SK-N-SH (cell line): Measurements from ENCODE around the gene PPP3CA.

Source experiments
- CTCF ChIP-seq: fragments of 200-600 bp; sonication (generic); IDR thresholded peaks from 2 replicates; pipeline ENCODE4 v1.6.1; 2017; ENCODE audit warnings: antibody characterized with exemption, mild to moderate bottlenecking, moderate library complexity
- EP300 ChIP-seq, 2 experiments: IDR thresholded peaks; 2 replicates each; pipeline versions ENCODE4 v1.4.0 to v1.6.1; 2012; ENCODE audit warnings: borderline replicate concordance in 1 of 2, low read depth in 1 of 2, low read length in 1 of 2
- EZH2phosphoT487 ChIP-seq: fragments of 200-600 bp; sonication (generic); IDR thresholded peaks from 2 replicates; pipeline ENCODE4 v1.6.1; 2017; ENCODE audit warnings: low read depth, mixed run types, mild to moderate bottlenecking, antibody characterized with exemption, moderate library complexity, borderline replicate concordance
- NFIC ChIP-seq: IDR thresholded peaks from 2 replicates; pipeline ENCODE4 v1.4.0; 2012; ENCODE audit warnings: borderline replicate concordance
- POLR2AphosphoS5 ChIP-seq: IDR thresholded peaks from 2 replicates; pipeline ENCODE4 v1.6.1; 2012; ENCODE audit warnings: low read depth, low read length
- RAD21 ChIP-seq: IDR thresholded peaks from 2 replicates; pipeline ENCODE4 v1.6.1; 2012; ENCODE audit warnings: mild to moderate bottlenecking, low read length
- RFX5 ChIP-seq: IDR thresholded peaks from 2 replicates; pipeline ENCODE4 v1.6.1; 2012; ENCODE audit warnings: mild to moderate bottlenecking, improper control_type of control experiment, low read length
- SIN3A ChIP-seq: IDR thresholded peaks from 2 replicates; pipeline ENCODE4 v1.6.1; 2012; ENCODE audit warnings: low read depth, mild to moderate bottlenecking, low read length, moderate library complexity, borderline replicate concordance
- SMC3 ChIP-seq: IDR thresholded peaks from 2 replicates; pipeline ENCODE4 v1.6.1; 2012; ENCODE audit warnings: low read depth, low read length, improper control_type of control experiment
- TF ChIP-seq, protein P1 (sequence below): IDR thresholded peaks from 2 replicates; pipeline ENCODE4 v1.4.0; 2012; ENCODE audit warnings: low read depth, borderline replicate concordance

DNA sequence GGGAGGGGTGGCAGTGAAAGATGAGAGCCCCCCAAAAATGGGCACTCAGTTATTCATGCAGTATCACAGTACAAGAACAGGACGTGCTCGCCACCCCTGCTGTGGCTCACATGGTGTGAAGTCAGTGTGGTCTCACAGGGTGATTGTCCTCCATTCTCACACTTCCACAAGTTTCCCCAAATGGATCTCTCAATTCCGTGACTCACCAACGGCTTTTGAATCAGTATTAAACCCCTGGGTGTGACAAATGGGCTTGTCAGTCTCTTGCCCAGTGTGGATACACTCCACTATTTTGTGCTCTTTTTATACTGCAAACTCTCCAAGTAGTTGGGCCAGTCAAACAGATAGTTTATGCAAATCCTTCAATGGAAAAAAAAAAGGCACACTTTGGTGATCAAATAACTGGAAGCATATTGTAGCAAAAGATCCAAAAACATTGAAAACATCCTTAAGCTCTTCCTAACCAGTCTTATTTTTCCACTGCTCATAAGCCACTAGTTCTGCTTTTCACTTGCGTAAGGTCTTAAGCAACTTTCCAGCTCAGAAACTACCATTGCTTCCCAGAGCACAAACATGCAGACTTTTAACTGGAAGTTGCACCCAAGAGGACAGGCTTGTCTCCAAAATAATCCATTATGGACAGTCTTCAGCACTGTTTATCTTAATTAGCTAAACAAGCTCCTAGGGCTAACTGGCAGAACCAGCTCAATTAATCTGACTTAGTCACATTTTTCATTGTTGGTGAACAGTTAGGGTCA lies 365.7 kb downstream of the PPP3CA start:
- no peak for TF ChIP-seq CTCF
- TF ChIP-seq RFX5: no peak
- no peak for TF ChIP-seq SIN3A
- no peak for TF ChIP-seq POLR2AphosphoS5
- no peak for TF ChIP-seq NFIC
- TF ChIP-seq, protein P1, sequence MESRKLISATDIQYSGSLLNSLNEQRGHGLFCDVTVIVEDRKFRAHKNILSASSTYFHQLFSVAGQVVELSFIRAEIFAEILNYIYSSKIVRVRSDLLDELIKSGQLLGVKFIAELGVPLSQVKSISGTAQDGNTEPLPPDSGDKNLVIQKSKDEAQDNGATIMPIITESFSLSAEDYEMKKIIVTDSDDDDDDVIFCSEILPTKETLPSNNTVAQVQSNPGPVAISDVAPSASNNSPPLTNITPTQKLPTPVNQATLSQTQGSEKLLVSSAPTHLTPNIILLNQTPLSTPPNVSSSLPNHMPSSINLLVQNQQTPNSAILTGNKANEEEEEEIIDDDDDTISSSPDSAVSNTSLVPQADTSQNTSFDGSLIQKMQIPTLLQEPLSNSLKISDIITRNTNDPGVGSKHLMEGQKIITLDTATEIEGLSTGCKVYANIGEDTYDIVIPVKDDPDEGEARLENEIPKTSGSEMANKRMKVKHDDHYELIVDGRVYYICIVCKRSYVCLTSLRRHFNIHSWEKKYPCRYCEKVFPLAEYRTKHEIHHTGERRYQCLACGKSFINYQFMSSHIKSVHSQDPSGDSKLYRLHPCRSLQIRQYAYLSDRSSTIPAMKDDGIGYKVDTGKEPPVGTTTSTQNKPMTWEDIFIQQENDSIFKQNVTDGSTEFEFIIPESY: no peak
- TF ChIP-seq EZH2phosphoT487: no peak
- no peak for TF ChIP-seq SMC3
- TF ChIP-seq RAD21: no peak
- TF ChIP-seq EP300 (IDR thresholded peaks at IDR 0.05; ENCODE audit: borderline replicate concordance in 1 of 2, low read depth in 1 of 2, low read length in 1 of 2): no peak
